Thoracic aorta (tissue), 2 donors: ENCODE measurements around the gene PRR18. TPM values are rescaled to one million over a fixed set of nuclear protein-coding genes. Genes with fewer than 3 reads are reported as not detected.

Experiments used
- ATAC-seq: fragments of 150-250 bp; one replicate; pipeline ENCODE4 v1.8.0; 2017; ENCODE audit warnings: low read depth; ENCODE audit not compliant: insufficient number of reproducible peaks, low FRiP score
- DNase-seq: peaks from one replicate; pipeline ENCODE4 v3.0.0-alpha.2; 2020; ENCODE audit warnings: low spot score
- H3K27ac ChIP-seq, 2 donors: fragments of 200-600 bp; sonication (generic); 1 replicate in 1 of 2; 2 replicates in 1 of 2; pipeline ENCODE4 v1.5.1; 2016; ENCODE audit warnings: mild to moderate bottlenecking in 2 of 2, moderate library complexity in 2 of 2
- H3K27me3 ChIP-seq: fragments of 200-600 bp; sonication (generic); replicated peaks from 2 replicates; pipeline ENCODE4 v1.6.0; 2016; ENCODE audit warnings: mild to moderate bottlenecking; ENCODE audit not compliant: insufficient read depth
- H3K36me3 ChIP-seq: fragments of 200-600 bp; sonication (generic); one replicate; pipeline ENCODE4 v1.5.1; 2016
- H3K4me1 ChIP-seq, 2 donors: fragments of 200-600 bp; sonication (generic); 1 replicate in 1 of 2; 2 replicates in 1 of 2; pipeline versions ENCODE4 v1.5.1 to v1.6.0; 2016; ENCODE audit warnings: low read depth in 2 of 2, mild to moderate bottlenecking in 1 of 2; ENCODE audit not compliant: control insufficient read depth in 1 of 2
- H3K4me3 ChIP-seq: fragments of 200-600 bp; sonication (generic); 2 replicates; pipeline ENCODE4 v1.5.1; 2016; ENCODE audit warnings: mild to moderate bottlenecking
- H3K9me3 ChIP-seq: fragments of 200-600 bp; sonication (generic); 2 replicates; pipeline ENCODE4 v1.5.1; 2016
- total RNA-seq, 2 donors: library from RNA; depleted of rRNA; stranded (reverse); fragments of >200 nt; gene quantifications; one replicate each; pipeline versions ENCODE4 v1.1.0 to v1.2.3, GENCODE V29; 2016
- TF ChIP-seq, protein P1 (sequence below): fragments of 200-600 bp; sonication (generic); IDR thresholded peaks from one replicate; pipeline ENCODE4 v1.5.1; 2019; ENCODE audit warnings: antibody characterized with exemption

PRR18 gene
- total RNA-seq, 2 donors from 2014 or later, result not detected

DNA sequence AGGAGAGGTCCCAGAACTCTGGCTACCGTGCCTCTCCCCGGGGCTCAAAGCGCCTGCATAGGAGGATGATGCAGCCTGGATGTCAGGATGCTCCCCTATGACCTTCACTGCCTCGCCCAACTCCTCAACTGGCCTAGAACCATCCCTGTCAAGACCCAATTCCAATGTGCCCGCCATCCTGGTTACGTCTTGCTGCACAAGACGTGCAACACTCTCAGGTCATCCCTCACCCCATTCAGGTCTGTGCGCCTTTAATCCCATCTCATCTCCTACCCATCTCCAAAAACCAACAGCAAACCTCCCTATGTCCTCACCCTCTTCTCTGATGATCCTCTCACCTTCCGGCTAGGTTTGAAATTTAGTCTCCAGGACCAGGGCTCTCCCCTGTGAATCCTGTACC lies 30.7 kb upstream of the PRR18 start:
- TF ChIP-seq, protein P1, sequence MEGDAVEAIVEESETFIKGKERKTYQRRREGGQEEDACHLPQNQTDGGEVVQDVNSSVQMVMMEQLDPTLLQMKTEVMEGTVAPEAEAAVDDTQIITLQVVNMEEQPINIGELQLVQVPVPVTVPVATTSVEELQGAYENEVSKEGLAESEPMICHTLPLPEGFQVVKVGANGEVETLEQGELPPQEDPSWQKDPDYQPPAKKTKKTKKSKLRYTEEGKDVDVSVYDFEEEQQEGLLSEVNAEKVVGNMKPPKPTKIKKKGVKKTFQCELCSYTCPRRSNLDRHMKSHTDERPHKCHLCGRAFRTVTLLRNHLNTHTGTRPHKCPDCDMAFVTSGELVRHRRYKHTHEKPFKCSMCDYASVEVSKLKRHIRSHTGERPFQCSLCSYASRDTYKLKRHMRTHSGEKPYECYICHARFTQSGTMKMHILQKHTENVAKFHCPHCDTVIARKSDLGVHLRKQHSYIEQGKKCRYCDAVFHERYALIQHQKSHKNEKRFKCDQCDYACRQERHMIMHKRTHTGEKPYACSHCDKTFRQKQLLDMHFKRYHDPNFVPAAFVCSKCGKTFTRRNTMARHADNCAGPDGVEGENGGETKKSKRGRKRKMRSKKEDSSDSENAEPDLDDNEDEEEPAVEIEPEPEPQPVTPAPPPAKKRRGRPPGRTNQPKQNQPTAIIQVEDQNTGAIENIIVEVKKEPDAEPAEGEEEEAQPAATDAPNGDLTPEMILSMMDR, result no peak
- Histone ChIP-seq H3K36me3 (no peaks in the 10 kb centered on the region), H3K9me3 (no peaks in the 10 kb centered on the region), H3K4me3 (no peak overlapping the region), H3K27me3 (no peaks in the 10 kb centered on the region), H3K4me1 (peaks cover 14 to 62% of the 10 kb centered on the region in 2 donors), H3K27ac (no peak overlapping the region)
- ATAC-seq (no peak), DNase-seq (no peak)

DNA sequence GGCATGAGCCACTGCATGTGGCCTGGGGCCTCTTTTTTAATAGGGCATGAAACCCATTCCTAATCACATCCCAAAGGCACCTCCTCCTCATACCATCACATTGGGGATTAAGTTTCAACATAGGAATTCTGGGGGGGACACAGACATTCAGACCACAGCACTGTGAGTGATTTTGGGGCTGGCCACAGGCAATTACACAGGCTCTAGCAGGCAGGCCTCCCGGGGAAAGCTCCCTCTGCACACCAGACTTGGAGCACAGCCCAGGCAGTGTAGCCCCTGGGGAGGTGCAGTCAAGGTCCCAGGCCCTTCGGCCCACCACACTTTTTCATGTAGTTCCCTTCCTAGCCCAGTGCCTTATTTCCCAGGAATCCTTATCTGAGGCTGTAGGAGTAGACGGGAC lies 28.7 kb upstream of the PRR18 start:
- no peak for ATAC-seq
- H3K27ac ChIP-seq, result no peak overlapping the region
- TF ChIP-seq, protein P1, result no peak
- peaks cover 14 to 54% of the 10 kb centered on the region in 2 donors for H3K4me1 ChIP-seq
- H3K4me3 ChIP-seq, result no peak overlapping the region
- H3K27me3 ChIP-seq, result no peaks in the 10 kb centered on the region
- no peak for DNase-seq
- no peaks in the 10 kb centered on the region for H3K36me3 ChIP-seq
- H3K9me3 ChIP-seq, result no peaks in the 10 kb centered on the region

DNA sequence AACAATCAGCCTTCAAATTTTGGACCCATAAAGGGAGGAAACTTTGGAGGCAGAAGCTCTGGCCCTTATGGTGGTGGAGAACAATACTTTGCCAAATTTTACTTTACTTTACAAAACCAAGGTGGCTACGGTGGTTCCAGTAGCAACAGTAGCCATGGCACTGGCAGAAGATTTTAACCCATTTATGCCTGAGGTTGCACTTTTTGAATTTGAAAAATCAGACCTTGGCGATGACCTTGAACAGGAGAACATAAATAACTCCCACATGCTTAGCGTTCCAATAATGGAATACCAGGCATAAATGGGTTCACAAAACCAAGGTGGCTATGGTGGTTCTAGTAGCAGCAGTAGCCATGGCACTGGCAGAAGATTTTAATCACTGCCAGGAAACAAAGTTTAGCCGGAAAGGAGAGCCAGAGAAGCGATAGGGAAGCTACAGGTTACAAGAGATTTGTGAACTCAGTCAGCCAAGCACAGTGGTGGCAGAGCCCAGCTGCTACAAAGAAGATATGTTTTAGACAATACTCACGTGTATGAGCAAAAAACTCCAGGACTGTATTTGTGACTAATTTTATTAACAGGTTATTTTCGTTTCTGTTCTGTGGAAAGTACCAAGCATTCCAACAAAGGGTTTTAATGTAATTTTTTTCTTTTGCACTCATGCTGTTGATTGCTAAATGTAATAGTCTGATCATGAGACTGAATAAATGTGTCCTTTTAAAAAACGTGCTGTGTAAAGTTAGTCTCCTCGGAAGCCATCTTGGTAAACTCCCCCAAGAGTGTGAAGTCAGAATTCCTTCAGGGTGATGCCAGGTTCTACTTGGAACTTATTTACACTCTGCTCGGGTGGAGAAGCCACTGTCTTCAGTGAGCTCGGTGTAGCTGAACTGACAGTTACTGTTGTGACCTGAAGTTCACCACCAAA lies 27.4 kb upstream of the PRR18 start:
- Histone ChIP-seq H3K4me3 (no peak overlapping the region), H3K4me1 (peaks cover 6 to 44% of the 10 kb centered on the region in 2 donors), H3K36me3 (no peaks in the 10 kb centered on the region), H3K27ac (no peak overlapping the region), H3K9me3 (no peaks in the 10 kb centered on the region), H3K27me3 (no peaks in the 10 kb centered on the region)
- TF ChIP-seq, protein P1, result no peak
- ATAC-seq, result no peak
- DNase-seq, result no peak

DNA sequence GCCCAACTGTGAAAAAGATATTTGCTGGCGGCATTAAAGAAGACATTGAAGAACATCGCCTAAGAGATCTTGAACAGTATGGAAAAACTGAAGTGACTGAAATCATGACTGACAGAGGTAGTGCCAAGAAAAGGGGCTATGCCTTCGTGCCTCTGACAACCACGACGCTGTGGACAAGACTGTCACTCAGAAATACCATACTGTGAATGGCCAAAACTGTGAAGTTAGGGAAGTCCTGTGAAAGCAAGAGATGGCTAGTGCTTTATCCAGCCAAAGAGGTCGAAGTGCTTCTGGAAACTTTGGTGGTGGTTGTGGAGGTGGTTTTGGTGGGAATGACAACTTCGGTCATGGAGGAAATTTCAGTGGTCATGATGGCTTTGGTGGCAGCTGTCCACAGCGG lies 26.7 kb upstream of the PRR18 start:
- DNase-seq, result no peak
- Histone ChIP-seq H3K4me3 (no peak overlapping the region), H3K36me3 (no peaks in the 10 kb centered on the region), H3K4me1 (peaks cover 3 to 39% of the 10 kb centered on the region in 2 donors), H3K9me3 (no peaks in the 10 kb centered on the region), H3K27ac (no peak overlapping the region), H3K27me3 (no peaks in the 10 kb centered on the region)
- TF ChIP-seq, protein P1, result no peak
- ATAC-seq, result no peak

DNA sequence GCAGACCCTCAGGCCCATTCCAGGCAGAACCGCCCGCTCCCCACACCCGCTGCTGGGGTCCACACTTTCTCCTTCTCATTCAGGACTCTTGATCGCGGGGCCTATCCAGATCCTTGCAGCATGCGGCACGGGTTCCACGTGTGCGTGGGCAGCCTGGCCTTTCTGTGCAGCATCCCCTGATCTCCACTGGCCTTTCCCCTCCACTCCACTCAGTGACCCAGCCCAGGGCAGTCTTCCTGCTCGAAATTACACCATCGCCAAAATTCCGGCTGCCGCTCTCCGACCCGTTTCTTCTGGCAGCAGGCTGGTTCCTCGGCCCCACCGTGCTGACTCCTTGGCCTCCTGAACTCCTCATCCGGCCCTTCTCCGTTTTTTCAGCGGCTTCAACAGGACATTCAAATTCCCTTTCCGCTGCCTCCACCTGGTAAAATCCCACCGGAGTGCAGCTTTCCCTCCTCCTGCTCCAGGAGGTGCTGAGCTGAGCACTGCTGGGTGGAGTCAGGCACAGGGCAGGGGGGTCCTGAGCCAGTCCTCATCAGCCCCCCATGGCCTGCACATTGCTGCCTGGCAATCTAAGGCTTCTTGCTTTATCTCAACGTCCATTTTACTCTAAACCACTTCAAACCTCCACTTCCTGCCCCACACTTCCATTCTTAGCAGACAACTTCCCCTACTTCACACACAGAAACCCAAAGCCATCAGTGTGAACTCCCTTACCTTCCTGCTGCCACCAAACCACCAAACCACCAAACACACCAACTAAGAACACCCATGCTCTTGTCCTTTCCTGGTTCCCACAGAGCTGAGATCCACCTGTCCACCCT lies 25.2 kb upstream of the PRR18 start:
- Histone ChIP-seq H3K4me1 (peaks cover 3 to 25% of the 10 kb centered on the region in 2 donors), H3K27ac (no peak overlapping the region), H3K36me3 (no peaks in the 10 kb centered on the region), H3K27me3 (no peaks in the 10 kb centered on the region), H3K4me3 (no peak overlapping the region), H3K9me3 (no peaks in the 10 kb centered on the region)
- DNase-seq (no peak), ATAC-seq (no peak)
- TF ChIP-seq, protein P1, result no peak
